Epithelial cell of proximal tubule (primary cell): ENCODE results near the gene MAST3. TPM values are rescaled to one million over a fixed set of nuclear protein-coding genes. Genes with fewer than 3 reads are reported as not detected.

ENCODE experiments used
- DNase-seq: peaks from one replicate; pipeline ENCODE4 v3.0.0-alpha.2; 2011; ENCODE audit warnings: low read depth
- H3K4me3 ChIP-seq: 2 replicates; pipeline ENCODE4 v1.5.1; 2011; ENCODE audit warnings: low read depth, mild to moderate bottlenecking, low read length
- CTCF ChIP-seq: conservative IDR thresholded peaks from 2 replicates; pipeline ENCODE4 v1.5.1; 2012; ENCODE audit warnings: low read depth, mild to moderate bottlenecking, low read length
- total RNA-seq: library from RNA; depleted of rRNA; stranded (reverse); fragments of >200 nt; gene quantifications from 2 replicates; pipeline ENCODE4 v1.2.3, GENCODE V29; 2015

Gene MAST3
- total RNA-seq, 1 donor from 2014 or later, result 3.5 TPM

- H3K4me3 ChIP-seq, result peak overlapping the region; percentile 93
- no peak for TF ChIP-seq CTCF
- DNase-seq, result no peak
Measured at GRCh38 chr19:18109733-18110608, 12.4 kb downstream of the MAST3 start.

GRCh38 chr19:18110609-18111232, 13.1 kb downstream of the MAST3 start:
- no peak for DNase-seq
- peak overlapping the region; percentile 93 for H3K4me3 ChIP-seq
- no peak for TF ChIP-seq CTCF

- H3K4me3 ChIP-seq, result no peak overlapping the region
- no peak for DNase-seq
- peak; percentile 90 for TF ChIP-seq CTCF
Measured at GRCh38 chr19:18112989-18113478, 15.5 kb downstream of the MAST3 start.

GRCh38 chr19:18113827-18114226, 16.2 kb downstream of the MAST3 start:
- H3K4me3 ChIP-seq, result no peak overlapping the region
- TF ChIP-seq CTCF, result no peak
- DNase-seq, result no peak

GRCh38 chr19:18114483-18114882, 16.9 kb downstream of the MAST3 start:
- no peak for DNase-seq
- no peak for TF ChIP-seq CTCF
- H3K4me3 ChIP-seq, result no peak overlapping the region

GRCh38 chr19:18117364-18117691, 19.8 kb downstream of the MAST3 start:
- H3K4me3 ChIP-seq, result peak overlapping the region; percentile 33
- DNase-seq, result no peak
- TF ChIP-seq CTCF, result no peak
